Occipital lobe (tissue), 2 donors: ENCODE results near the gene TRMT1. TPM values are rescaled to one million over a fixed set of nuclear protein-coding genes. Genes with fewer than 3 reads are reported as not detected.

Source experiments
- DNase-seq: peaks from one replicate; lab custom pipeline; 2025; lab: John Stamatoyannopoulos, UW
- total RNA-seq: library from RNA; depleted of rRNA; stranded (reverse); fragments of >200 nt; gene quantifications from one replicate; pipeline ENCODE4 v1.2.3, GENCODE V29; 2014

Gene TRMT1
- total RNA-seq, 1 donor from 2014 or later, result 27.1 TPM

DNA sequence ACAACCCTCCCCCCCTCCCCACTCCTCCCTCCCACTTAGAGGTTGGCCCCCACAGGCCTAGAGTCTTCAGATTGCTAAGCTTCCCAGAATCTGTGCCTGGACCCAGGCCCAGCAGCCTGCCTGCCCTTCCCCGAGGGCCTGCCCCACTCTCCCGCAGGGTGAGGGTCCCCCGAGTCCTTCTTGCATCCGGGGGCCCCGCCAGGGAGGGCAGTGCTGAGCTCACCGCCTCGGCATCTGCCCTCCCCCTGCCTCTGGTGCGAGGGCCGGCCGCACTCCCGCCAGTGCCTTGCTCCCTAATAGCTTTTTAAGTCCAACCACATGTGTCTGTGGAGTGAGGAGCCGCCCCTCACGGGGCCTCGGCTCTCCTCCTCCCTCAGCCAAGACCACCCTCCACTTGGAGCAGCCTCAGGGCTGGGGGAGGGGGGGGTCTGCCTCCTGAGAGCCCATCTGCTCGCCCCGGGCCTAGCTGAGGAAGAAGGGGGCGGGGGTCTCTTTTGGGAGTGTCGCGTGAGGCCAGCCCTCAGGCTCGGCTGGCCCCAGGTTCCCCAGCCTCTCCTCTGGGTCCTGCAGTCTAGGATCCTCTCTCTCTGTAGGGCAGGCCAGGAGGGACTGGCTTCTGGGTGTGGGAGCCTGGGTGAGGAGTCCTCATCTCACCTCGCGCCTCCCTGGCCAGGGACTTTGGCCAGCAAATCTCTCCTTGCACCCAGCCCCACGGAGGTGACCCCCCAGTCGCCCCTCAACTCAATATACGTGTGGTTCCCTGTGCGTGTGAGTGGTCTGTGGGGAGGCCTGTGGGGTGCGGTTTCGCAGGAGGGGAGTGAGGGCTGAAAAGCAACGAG lies 61.1 kb downstream of the TRMT1 start:
- no peak for DNase-seq

Other genes starting within 250 kb of the TRMT1 start
- gene DNASE2, start 235.3 kb downstream of the TRMT1 start, total RNA-seq, result 4.5 TPM
- gene KLF1, start 229.5 kb downstream of the TRMT1 start, total RNA-seq, result 0.31 TPM
- 14.7 TPM for gene GCDH, start 225.6 kb downstream of the TRMT1 start, total RNA-seq
- gene SYCE2, start 197.4 kb downstream of the TRMT1 start, total RNA-seq, result not detected
- 46.8 TPM for gene FARSA, start 183.0 kb downstream of the TRMT1 start, total RNA-seq
- gene CALR, start 178.1 kb downstream of the TRMT1 start, total RNA-seq, result 280 TPM
- 21.8 TPM for gene RAD23A, start 170.9 kb downstream of the TRMT1 start, total RNA-seq
- 13.3 TPM for gene GADD45GIP1, start 159.5 kb downstream of the TRMT1 start, total RNA-seq
- not detected for gene DAND5, start 147.2 kb downstream of the TRMT1 start, total RNA-seq
- gene NFIX, start 121.3 kb downstream of the TRMT1 start, total RNA-seq, result 124 TPM
- 3.3 TPM for gene LYL1, start 13.9 kb downstream of the TRMT1 start, total RNA-seq
- 13.1 TPM for gene NACC1, start 1.5 kb upstream of the TRMT1 start, total RNA-seq
- gene STX10, start 33.6 kb upstream of the TRMT1 start, total RNA-seq, result 20.3 TPM
- gene IER2, start 33.7 kb upstream of the TRMT1 start, total RNA-seq, result 9.4 TPM